Renal cortical epithelial cell (primary cell): Measurements from ENCODE around the gene AVP. TPM values are rescaled to one million over a fixed set of nuclear protein-coding genes. Genes with fewer than 3 reads are reported as not detected.
"Not testable (repeated sequence)": the region's sequence is repeated elsewhere in the genome, so short reads cannot be mapped to it uniquely, and the experiment has no call there.

ENCODE experiments used
- DNase-seq: peaks from one replicate; pipeline ENCODE4 v3.0.0-alpha.2; 2011; ENCODE audit warnings: low read depth
- total RNA-seq: library from RNA; depleted of rRNA; stranded (reverse); fragments of >200 nt; gene quantifications from 2 replicates; pipeline ENCODE4 v1.2.3, GENCODE V29; 2014

AVP gene
- total RNA-seq, 1 donor from 2014 or later = not detected

DNA sequence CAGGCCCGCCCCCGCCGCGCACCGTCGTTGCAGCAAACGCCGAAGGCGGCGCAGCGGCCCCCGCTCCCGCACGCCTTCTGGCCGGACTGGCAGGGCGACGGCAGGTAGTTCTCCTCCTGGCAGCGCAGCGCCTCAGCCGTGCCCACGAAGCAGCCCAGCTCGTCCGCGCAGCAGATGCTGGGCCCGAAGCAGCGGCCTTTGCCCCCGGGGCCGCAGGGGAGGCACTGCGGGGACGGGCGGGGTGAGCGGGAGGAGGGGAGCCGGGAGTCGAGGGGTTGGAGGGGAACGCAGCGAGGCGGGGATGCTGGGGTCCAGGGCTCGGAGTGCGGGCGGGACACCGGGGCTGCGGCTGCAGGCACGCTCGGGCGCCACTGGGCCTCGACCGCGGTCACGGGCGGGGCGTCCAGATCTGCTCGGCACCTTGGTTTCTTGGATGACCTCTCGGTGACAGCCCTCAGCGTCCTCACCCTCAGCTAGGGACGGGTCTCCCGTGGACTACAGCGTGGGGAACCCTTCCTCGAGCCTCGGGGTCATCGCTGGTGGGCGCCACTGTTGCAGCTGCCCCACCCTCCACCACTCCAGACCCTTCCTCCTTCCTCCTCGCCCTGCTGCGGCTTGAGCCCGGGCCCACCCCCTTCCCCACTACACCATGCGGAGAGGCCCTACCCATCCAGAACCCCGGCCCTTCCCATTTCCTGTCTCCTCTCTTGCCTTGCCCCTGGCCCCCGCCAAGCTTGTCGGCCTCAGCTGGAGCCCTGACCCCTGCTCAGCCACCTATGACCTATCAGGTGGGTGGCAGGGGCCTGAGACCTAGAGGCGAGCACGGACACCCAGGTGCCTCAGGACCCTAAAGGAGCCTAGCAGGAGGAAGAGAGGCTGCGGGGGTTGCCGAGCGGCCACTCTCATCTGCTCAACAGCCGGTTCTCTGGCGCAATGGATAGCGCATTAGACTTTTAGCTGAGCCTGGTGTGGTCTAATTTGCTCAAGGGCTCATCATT is 1.3 kb downstream of the AVP start:
- no peak for DNase-seq

DNA sequence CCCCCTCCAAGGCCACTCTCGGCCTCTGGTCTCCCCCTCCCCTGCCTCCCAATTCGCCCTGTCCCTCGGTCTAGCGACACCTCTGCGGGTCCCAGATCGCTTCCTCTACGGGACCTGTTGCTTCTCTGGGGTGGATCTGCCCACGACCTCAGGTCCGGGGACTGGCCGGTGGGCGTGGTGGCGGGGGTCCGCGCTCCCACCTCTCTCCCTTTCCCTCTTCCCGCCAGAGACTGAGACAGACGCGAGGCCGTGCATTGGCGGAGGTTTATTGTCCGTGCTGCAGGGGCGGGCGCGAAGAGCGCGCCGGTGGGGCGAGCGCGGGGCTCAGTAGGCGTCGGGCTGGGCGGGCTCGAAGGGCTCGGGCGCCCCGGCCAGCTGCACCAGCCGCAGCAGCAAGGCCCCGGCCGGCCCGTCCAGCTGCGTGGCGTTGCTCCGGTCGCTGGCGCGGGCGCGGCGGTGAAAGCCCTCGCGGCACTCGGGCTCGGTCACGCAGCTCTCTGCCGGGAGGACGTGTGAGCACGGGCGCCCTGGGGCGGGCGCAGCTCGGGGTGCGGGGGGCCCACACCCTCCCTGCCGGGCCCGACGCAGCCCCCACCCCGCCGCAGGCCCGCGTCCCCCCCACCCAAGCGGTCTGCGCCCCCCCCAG is 2.1 kb downstream of the AVP start:
- DNase-seq = no peak

DNA sequence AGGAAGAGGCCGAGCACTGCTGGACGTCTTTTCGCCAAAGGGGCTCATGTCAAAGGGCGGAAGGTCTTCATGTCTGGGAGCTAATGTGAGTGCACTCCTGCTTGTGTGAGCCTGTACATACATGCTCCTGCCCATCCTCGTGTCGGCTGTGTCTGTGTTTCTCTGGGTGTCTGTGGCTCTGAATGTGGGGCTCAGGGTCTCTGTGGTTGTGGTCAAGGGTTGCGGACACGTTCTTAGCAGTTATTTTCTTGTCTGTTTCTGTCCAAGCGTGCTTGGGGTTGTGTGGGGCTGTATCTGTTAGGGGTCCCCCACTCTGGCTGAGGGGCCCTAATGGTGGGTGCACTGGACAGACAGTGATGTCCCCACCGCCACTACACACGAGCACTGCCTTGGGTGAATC is 2.9 kb downstream of the AVP start:
- DNase-seq = no peak

DNA sequence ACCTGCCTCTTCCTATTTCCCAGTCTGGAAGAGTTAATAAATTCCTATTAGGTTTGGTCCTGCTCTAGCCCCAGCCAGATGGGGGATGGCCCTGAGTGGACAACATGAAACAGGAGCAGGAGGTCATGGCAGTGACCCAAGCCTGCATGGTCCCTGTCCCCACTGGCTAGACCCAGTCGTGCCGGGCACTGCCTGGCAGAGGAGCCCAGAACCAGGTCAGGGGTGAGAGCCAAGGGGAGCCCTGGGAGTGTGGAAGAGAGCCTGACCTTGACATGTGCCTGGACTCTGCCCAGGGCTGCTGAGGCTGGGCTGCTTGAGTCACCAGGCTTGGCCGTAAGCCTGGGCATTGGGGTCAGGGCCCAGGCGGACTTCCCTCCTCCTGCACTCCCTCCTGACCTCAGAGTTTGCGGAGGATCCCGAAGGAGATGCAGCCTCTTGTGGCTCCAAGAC is 3.6 kb downstream of the AVP start:
- DNase-seq = peak; percentile 55

DNA sequence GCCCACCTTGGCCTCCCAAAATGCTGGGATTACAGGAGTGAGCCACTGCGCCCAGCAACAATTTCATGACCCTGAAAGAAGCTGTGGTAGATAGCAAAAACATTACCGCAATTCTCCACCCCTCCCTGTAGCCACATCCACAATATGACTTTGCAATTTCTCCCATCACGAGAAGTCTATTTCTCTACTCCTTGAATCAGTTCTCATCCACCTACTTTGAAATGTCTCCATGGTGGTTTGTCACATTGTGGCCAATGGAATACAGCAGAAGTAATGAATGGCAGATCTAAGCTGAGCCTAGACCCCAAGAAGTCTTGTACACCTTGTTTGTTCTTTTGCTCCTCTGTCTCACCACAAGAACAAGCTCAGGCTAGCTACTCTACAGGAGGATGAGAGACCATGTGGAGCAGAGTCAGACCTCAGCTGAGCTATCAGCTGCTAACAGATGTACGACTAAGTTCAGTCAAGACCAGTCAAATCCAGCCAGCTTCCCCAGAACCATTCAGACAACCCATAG is 6.8 kb downstream of the AVP start:
- no peak for DNase-seq

DNA sequence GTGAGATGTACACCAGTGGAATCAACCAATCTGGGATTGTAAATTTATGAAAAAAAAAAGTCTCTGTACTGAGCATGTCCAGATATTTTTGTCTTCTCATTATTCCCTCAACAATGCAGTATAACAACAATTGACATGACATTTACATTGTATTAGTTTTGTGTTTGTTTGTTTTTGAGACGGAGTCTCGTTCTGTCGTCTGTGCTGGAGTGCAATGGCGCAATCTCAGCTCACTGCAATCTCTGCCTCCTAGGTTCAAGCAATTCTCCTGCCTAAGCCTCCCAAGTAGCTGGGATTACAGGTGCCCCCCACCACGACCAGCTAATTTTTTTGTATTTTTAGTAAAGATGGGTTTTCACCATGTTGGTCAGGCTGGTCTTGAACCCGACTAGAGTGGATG is 9.2 kb downstream of the AVP start:
- not testable (repeated sequence) for DNase-seq

DNA sequence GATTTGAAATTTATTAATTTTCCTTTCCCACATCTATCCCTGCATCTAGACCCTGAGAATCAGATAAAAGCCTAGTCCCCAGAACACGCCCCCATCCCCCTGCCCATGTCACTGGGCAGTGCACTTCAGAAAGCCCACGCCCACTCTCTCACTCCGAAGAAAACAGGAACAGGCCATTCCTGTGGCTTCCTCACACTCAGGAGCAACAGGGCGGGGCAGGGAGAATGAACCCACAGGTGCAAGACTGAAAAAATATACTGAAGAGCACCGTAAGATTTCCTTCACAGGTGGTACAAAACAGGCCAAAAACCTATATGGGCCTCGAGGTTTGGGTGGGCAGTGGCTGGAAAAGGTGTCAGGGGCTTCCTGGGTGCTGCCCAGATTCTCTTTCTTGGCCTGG is 9.7 kb downstream of the AVP start:
- DNase-seq = peak; percentile 9

DNA sequence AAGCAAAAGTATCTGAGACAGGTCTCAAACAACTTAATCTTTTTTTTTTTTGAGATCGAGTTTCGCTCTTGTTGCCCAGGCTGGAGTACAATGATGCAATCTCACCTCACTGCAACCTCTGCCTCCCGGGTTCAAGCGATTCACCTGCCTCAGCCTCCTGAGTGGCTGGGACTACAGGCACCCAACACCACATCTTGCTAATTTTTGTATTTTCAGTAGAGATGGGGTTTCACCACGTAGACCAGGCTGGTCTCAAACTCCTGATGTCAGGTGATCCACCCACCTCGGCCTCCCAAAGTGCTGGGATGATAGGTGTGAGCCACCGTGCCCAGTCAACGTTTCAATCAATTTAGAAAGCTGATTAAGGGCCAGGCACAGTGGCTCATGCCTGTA is 11.3 kb downstream of the AVP start:
- DNase-seq = not testable (repeated sequence)

DNA sequence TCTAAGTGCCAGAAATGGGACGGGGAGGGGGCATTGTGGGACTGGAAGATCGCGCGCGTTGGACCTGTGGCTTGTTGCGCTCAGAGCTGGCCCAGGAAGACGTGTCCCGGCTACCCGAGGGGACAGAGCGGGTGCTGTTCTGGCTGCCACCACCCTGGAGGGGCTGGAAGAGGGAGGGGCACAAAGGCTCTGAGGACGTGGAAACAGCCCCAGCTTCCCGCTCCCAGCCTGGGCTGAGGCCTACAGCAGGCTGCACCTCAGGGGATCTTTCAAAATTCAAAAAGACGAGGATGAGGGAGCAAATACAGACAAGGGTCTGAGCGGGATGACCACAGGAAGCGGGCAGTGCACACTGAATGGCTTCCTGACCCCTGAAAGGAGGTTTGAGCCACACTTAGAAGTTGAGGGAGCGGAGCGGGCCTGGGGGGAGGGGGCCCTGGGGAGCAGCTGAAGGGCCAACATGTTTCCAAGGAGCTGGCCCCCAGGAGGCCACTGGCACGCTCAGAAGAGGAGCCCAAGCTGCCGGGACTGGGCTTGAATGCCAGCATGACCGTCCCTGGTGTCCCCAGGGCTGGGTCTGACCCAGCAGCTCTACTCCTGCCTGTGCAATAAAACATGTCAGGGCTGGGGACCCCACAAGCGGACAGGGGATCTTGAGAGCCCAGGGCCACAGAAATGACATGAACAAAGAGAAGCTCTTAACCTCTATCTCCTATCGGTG is 11.8 kb downstream of the AVP start:
- DNase-seq = no peak

DNA sequence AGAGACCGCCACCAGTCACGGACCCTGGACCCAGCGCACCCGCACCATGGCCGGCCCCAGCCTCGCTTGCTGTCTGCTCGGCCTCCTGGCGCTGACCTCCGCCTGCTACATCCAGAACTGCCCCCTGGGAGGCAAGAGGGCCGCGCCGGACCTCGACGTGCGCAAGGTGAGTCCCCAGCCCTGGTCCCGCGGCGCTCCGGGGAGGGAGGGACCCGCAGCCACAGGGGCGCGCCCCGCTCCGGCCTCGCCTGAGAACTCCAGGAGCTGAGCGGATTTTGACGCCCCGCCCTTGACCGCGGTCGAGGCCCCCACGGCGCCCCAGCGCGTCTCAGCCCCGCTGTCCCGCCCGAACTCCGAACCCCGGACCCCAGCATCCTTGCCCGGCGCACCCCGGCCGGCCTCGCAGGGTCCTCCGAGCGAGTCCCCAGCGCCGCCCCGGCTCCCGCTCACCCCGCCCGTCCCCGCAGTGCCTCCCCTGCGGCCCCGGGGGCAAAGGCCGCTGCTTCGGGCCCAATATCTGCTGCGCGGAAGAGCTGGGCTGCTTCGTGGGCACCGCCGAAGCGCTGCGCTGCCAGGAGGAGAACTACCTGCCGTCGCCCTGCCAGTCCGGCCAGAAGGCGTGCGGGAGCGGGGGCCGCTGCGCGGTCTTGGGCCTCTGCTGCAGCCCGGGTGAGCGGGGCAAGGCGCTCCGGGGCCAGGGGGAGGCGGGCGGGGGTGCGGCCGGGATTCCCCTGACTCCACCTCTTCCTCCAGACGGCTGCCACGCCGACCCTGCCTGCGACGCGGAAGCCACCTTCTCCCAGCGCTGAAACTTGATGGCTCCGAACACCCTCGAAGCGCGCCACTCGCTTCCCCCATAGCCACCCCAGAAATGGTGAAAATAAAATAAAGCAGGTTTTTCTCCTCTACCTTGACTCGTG is 12.7 kb downstream of the AVP start, which contains the start of gene OXT:
OXT (plus strand) TSS at position 11 of the 920 bp plus-strand sequence; CDS start at position 47, 36 bp downstream.
- DNase-seq = no peak

DNA sequence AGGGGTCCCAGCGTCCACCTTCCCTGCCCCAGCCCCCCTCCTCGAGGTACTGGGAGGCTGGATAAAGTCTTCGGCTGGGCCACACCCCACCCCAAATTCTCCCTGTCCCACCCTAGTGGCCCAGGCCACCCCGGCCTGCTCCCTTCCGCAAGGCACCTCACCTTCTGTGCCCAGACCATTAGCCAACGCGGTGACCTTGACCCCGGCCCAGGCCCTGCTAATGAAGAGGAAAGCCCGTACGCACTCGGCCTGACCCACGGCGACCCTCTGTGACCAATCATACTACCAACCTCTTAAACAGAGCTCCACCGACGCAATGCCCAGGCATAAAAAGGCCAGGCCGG is 13.3 kb downstream of the AVP start:
- DNase-seq = no peak

DNA sequence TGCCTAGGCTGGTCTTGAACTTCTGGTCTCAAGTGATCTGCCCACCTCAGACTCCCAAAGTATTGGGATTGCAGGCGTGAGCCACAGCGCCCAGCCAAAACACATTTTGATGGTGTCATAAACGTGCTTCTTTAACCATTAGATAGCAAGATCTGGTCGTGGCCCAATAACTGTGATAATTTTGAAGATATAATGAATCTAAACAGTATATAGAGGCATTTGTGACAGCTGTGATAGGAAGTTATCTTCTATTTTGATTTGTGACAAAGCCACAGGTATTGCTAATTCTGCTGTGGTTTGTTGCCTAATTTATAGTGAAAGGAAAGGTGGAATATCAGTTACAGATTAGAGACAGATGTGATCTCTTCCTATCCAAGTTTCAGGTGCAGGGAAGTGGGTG is 13.8 kb downstream of the AVP start:
- DNase-seq = no peak

DNA sequence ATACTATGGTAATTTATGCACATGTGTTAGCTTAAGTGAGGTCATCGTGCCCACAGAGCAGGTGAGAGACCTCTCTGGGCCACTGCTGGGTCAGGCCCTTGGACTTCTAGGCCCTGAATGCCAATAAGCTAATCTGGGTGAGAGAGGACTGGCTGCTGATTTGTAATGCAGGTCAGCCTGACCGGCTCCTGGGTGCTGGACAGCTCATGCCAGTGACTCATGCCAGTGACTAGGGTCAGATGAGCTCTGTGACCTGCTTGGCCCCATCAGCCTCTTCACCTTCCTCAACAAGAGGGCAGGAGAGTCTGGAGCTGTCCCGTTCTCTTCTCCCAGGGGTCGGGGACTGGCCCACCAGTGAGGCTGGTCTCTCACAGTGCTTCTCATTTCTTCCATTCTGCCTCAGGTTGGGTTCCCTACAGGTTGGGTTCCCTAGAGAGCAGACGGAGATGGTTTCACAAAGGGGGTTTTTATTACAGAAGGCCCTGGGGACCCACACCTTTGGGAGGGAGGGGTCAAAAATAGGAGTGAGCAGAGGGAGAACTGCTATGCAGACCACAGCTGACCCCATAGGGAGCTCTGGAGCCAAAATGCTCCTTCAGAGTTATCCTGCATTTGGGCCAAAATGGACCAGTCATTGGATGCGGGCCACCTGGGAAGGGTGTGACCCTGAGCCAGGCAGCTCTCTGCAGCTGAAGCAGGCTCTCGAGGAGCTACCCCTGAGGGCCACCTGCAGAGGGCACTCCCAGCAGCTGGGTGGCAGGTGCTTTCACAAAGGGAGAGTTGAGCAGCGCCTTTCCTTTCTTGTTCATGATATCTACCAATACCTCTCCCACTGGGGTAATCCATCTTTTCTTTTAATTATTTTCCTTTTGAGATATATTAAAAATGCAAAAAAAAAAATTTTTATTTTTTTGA is 15.3 kb downstream of the AVP start:
- DNase-seq = peak; percentile 79

DNA sequence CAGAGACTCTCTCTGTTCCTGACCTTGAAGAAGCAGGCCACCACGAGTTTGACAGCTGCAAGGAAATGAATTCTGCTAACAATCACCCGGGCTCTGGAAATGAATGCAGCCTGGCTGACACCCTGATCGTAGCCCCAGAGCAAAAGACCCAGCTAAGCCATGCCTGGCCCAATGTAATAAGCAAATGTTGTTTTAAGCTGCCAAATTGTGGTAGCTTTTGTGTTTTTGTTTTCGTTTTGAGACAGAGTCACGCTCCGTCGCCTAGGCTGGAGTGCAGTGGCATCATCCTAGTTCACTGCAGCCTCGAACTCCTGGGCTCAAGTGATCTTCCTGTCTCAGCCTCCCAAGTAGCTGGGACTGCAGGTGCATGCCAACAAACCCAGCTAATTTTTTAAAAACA is 16.4 kb downstream of the AVP start:
- no peak for DNase-seq

DNA sequence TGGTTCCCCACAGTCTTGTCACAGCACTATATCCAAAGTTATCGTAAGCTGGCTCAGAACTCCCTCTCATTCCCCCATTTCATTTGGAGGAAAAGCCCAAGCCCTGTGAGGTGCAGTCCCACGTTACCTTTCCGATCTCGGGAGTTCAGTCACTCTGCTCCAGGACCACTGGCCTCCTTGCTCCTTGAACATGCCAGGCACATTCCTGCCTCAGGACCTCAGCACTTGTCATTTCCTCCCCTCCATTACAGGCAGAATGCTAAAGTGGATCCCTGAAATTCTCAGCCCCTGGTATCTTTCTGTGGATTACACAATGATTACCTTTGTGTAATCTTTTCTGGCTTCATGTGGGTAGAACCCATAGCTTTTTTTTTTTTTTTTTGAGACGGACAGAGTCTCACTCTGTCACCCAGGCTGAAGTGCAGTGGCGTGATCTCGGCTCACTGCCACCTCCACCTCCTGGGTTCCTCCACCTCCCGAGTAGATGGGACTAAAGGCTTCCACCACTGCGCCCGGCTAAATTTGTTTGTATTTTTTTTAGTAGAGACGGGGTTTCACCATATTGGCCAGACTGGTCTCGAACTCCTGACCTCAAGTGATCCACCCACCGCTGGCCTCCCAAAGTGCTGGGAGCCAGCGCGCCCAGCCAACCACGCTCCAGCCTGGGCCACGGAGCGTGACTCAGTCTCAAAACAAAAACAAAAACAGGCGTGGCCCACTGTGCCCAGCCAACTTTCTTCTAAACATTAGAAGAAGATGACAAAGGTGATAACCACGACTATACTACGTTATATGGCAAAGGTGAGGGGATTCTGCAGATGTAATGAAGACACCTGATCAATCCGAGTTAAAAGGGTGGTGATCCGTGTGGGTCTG is 17.1 kb downstream of the AVP start:
- peak; percentile 34 for DNase-seq

DNA sequence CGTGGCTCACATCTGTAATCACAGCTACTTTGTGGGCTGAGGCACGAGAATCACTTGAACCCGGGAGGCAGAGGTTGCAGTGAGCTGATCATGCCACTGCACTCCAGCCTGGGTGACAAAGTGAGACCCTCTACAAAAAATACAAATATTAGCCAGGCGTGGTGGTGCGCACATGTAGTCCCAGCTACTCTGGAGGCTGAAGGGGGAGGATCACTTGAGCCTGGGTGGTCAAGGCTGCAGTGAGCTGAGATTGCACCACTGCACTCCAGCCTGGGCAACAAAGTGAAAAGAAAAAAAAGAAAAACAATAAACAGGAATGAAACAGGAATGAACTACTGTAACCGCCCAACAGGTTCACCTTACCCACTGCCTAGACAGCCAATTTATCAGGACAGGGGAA is 20.4 kb downstream of the AVP start:
- DNase-seq = not testable (repeated sequence)

DNA sequence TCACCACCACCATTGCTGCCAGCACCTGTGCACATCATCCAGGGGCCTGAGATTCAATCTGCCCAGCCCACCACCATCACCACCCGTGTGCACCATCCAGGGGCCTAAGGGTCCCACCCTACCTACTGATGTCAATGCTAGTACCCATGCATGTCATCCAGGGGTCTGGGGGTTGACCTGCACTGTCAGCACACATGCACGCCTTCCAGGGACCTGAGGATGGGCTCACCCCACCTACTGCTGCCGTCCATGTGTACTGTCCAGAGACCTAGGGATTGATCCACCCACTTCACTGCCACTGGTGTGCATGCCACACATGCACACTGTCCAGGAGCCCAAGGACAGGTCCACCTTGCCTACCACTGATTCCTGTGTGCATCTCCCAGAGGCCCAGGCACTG is 25.0 kb downstream of the AVP start:
- DNase-seq = no peak

DNA sequence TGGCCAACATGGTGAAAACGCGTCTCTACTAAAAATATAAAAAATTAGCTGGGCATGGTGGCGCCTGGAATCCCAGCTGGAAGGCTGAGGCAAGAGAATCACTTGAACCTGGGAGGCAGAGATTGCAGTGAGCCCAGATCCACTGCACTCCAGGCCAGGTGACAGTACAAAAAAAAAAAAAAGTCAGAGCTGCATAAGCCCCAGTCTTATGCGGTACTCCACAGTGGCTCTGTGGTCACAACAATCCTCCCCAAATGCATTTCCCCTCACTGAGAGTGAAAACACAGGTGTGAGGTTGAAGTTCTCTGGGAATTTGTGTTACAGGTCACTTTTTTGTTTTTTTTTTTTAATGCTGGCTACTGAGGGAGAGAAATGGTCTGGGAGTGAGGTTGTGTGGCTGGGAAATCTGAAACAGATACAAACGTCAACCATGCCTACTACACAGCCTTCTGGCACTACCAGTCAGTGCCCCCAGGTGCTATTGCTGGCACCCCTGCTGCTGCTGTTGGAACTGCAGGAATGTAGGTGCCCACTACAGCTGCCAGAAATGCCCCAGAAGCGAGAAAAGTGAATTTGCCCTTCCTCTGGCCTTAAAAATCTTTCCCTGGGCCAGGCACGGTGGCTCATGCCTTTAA is 33.0 kb downstream of the AVP start:
- no peak for DNase-seq
